SKM-1 treated with dmso at 0.1 percent for 144 hours (cell line): Measurements from ENCODE around the gene CHD8.

ENCODE experiments used
- DNase-seq: peaks from one replicate; lab custom pipeline; 2025; ENCODE audit not compliant: unreplicated experiment; lab: John Stamatoyannopoulos, UW

Gene CHD8

GRCh38 chr14:21369949-21370679 is 85.8 kb downstream of the CHD8 start:
- no peak for DNase-seq

DNA sequence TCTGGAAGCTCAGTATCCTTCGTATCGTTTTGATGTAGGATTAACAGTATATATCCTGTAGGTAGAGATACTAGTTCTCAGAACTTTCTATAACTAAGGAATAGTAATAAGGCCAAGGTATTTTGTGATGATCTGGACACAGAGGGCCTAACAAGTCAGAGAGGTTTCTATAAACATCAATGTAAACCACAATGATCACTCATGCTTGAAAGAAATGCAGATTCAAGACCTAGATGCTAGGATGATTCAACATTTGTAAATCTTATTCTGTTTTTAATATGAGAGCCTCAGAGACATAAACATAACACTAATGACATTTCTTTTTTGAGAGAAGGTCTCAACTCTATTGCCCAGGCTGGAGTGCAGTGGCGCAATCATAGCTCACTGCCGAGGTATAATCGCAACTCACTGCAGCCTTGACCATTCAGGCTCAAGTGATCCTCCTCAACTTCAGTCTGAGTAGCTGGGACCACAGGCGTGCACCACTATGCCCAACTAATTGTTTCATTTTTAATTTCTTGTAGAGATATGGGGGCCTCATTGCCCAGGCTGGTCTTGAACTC is 88.3 kb downstream of the CHD8 start:
- DNase-seq, result no peak

DNA sequence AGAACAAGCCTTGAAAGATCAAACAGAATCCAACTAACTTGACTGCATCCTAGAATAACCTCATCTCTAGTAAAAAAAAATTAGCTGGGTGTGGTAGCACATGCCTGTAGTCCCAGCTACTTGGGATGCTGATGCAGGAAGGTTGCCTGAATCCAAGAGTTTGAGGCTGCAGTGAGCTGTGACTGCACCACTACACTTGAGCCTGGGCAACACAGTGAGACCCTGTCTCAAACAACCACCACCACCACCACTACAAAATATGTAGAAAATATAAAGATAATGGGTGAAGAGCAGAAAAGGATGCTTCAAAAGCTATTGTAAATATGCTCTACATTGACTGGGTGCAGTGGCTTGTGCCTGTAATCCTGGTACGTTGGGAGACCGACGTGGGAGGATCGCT is 99.4 kb downstream of the CHD8 start:
- no peak for DNase-seq

GRCh38 chr14:21352587-21352986 is 103.3 kb downstream of the CHD8 start:
- peak; percentile 63 for DNase-seq

DNA sequence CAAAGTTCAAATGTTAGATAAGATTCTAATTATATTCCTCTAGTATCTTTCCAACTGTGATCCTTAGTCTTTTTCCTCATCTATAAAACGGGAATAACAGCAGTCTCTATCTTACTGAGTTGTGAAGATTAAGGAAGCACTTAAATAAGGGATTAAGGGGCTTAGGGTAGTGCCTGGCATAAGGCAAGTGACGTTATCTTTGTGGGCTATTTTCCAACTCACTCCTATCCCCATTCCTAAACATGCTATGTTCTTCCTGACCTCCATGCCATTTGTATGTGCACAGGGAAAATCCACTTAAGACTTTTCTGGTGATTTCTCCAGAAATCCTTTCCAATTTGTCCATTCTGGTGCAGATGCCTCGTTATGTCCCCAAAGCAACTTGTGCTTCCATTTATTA is 105.4 kb downstream of the CHD8 start:
- DNase-seq, result no peak

DNA sequence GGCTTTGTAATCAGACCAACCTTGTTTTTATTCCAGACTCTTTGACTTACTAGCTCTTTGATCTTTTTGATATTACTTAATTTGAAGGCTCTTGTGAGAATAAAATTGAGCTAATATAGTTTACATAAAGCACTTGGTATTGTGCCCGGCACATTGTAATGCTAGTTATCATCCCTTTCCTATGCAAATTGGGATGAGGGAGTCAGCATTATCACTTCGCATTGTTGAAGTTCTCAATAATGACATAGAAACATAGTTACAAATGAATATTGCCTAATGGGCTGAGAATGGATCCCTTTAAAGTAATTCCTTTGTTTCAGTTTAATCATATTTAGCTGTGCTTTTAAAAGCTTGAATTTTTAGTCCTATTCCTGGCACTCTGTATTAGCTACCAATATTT is 108.7 kb downstream of the CHD8 start:
- no peak for DNase-seq

GRCh38 chr14:21346532-21347135 is 109.3 kb downstream of the CHD8 start:
- DNase-seq, result no peak

- no peak for DNase-seq
Observed at GRCh38 chr14:21343035-21343794, 112.7 kb downstream of the CHD8 start.
